Neuronal stem cell (in vitro differentiated cells): ENCODE data around the gene PCDHGA8.
"Not testable (repeated sequence)": the region's sequence is repeated elsewhere in the genome, so short reads cannot be mapped to it uniquely, and the experiment has no call there.

Source experiments
- DNase-seq: peaks from one replicate; pipeline ENCODE4 v3.0.0-alpha.2; 2013; ENCODE audit warnings: low spot score
- H2AFZ ChIP-seq: one replicate; pipeline ENCODE4 v1.6.1; 2013; ENCODE audit warnings: mild to moderate bottlenecking, low read length, inconsistent platforms
- H2AK5ac ChIP-seq: 2 replicates; pipeline ENCODE4 v1.6.1; 2013; ENCODE audit warnings: low read depth, mild to moderate bottlenecking, inconsistent platforms, low read length, moderate library complexity, mixed read lengths
- H2BK120ac ChIP-seq: 2 replicates; pipeline ENCODE4 v1.6.1; 2013; ENCODE audit warnings: low read depth, mild to moderate bottlenecking, inconsistent platforms, low read length, moderate library complexity, mixed read lengths
- H2BK12ac ChIP-seq: one replicate; pipeline ENCODE4 v1.6.1; 2013; ENCODE audit warnings: low read length, inconsistent platforms
- H2BK15ac ChIP-seq: 2 replicates; pipeline ENCODE4 v1.6.1; 2013; ENCODE audit warnings: mild to moderate bottlenecking, low read length, inconsistent platforms, mixed read lengths
- H2BK5ac ChIP-seq: one replicate; pipeline ENCODE4 v1.6.1; 2013; ENCODE audit warnings: inconsistent platforms, mild to moderate bottlenecking, low read length, moderate library complexity
- H3K14ac ChIP-seq: one replicate; pipeline ENCODE4 v1.6.1; 2013; ENCODE audit warnings: low read length, inconsistent platforms
- H3K18ac ChIP-seq: 2 replicates; pipeline ENCODE4 v1.6.1; 2013; ENCODE audit warnings: low read length, inconsistent platforms
- H3K23ac ChIP-seq: 2 replicates; pipeline ENCODE4 v1.6.1; 2013; ENCODE audit warnings: low read depth, mild to moderate bottlenecking, mixed read lengths, low read length, inconsistent platforms; ENCODE audit not compliant: poor library complexity
- H3K27ac ChIP-seq: replicated peaks from 3 replicates; pipeline ENCODE4 v1.5.1; 2013; ENCODE audit warnings: low read length, inconsistent platforms
- H3K27me3 ChIP-seq, 3 experiments: 2 replicates each; pipeline ENCODE4 v1.6.1; 2013; ENCODE audit warnings: low read length in 3 of 3, mild to moderate bottlenecking in 2 of 3, inconsistent platforms in 1 of 3, low read depth in 1 of 3, mixed read lengths in 1 of 3, moderate library complexity in 1 of 3; ENCODE audit not compliant: control insufficient read depth in 3 of 3, insufficient read depth in 3 of 3
- H3K36me3 ChIP-seq, 2 donors: replicated peaks in 1 of 2; 2 replicates each; pipeline ENCODE4 v1.6.1; 2013; ENCODE audit warnings: low read length in 2 of 2; ENCODE audit not compliant: control insufficient read depth in 2 of 2, insufficient read depth in 2 of 2
- H3K4ac ChIP-seq: 2 replicates; pipeline ENCODE4 v1.6.1; 2013; ENCODE audit warnings: inconsistent platforms, mild to moderate bottlenecking, low read length, moderate library complexity
- H3K4me1 ChIP-seq, 2 donors: 1 replicate in 1 of 2; 2 replicates in 1 of 2; pipeline ENCODE4 v1.6.1; 2013; ENCODE audit warnings: low read length in 2 of 2, low read depth in 1 of 2; ENCODE audit not compliant: control insufficient read depth in 2 of 2, insufficient read depth in 1 of 2
- H3K4me2 ChIP-seq: one replicate; pipeline ENCODE4 v1.6.1; 2013; ENCODE audit warnings: mild to moderate bottlenecking, low read length, inconsistent platforms; ENCODE audit not compliant: insufficient read depth, poor library complexity, severe bottlenecking
- H3K4me3 ChIP-seq, 2 donors: 2 replicates each; pipeline ENCODE4 v1.5.1; 2013; ENCODE audit warnings: low read length in 2 of 2, mild to moderate bottlenecking in 2 of 2, inconsistent platforms in 1 of 2, moderate library complexity in 1 of 2
- H3K79me1 ChIP-seq: one replicate; pipeline ENCODE4 v1.6.1; 2013; ENCODE audit warnings: low read depth, mild to moderate bottlenecking, inconsistent platforms, low read length, moderate library complexity
- H3K9ac ChIP-seq: one replicate; pipeline ENCODE4 v1.6.1; 2013; ENCODE audit warnings: mild to moderate bottlenecking, low read depth, low read length, inconsistent platforms; ENCODE audit not compliant: poor library complexity
- H3K9me3 ChIP-seq, 2 donors: replicated peaks in 1 of 2; 2 replicates each; pipeline versions ENCODE3 to v1.6.1; 2013; ENCODE audit warnings: low read length in 2 of 2, mild to moderate bottlenecking in 2 of 2, inconsistent platforms in 1 of 2, low read depth in 1 of 2, mixed read lengths in 1 of 2, moderate library complexity in 1 of 2; ENCODE audit not compliant: control insufficient read depth in 2 of 2, insufficient read depth in 1 of 2
- H4K8ac ChIP-seq: one replicate; pipeline ENCODE4 v1.6.1; 2013; ENCODE audit warnings: low read depth, mild to moderate bottlenecking, inconsistent platforms, low read length, moderate library complexity
- H4K91ac ChIP-seq: one replicate; pipeline ENCODE4 v1.6.1; 2013; ENCODE audit warnings: low read length, low read depth, mild to moderate bottlenecking, inconsistent platforms; ENCODE audit not compliant: poor library complexity
- WGBS, 2 donors: extraction: QIAGEN DNeasy Blood & Tissue Kit; methylation state at CpG; one replicate each; pipeline ENCODE4 v1.1.7; 2013; ENCODE audit warnings: missing lambda C conversion rate in 2 of 2, mixed read lengths in 1 of 2; ENCODE audit not compliant: insufficient read length in 2 of 2, insufficient replicate concordance in 1 of 2; ENCODE audit errors: extremely low coverage in 2 of 2; 5-methylcytosine and 5-hydroxymethylcytosine counted together

The PCDHGA8 gene

GRCh38 chr5:141432726-141433125 lies 40.3 kb downstream of the PCDHGA8 start:
- not testable (repeated sequence) for H3K23ac ChIP-seq, H2BK120ac ChIP-seq, H3K27me3 ChIP-seq, H4K8ac ChIP-seq, H3K27ac ChIP-seq, H2BK5ac ChIP-seq, H3K4me2 ChIP-seq, H3K4me1 ChIP-seq, H3K14ac ChIP-seq, H2BK12ac ChIP-seq, H3K4me3 ChIP-seq, H3K18ac ChIP-seq, DNase-seq, H3K4ac ChIP-seq, H3K9ac ChIP-seq, H2AFZ ChIP-seq, H2AK5ac ChIP-seq, H2BK15ac ChIP-seq, H4K91ac ChIP-seq
- Histone ChIP-seq H3K79me1 (peaks cover 10% of the 10 kb centered on the region), H3K9me3 (peaks cover 33 to 63% of the 10 kb centered on the region in 2 donors), H3K36me3 (peaks cover 17 to 31% of the 10 kb centered on the region in 2 donors)
- WGBS, 2 donors: no CpG with 5 or more reads among the region's 29 CpGs

DNA sequence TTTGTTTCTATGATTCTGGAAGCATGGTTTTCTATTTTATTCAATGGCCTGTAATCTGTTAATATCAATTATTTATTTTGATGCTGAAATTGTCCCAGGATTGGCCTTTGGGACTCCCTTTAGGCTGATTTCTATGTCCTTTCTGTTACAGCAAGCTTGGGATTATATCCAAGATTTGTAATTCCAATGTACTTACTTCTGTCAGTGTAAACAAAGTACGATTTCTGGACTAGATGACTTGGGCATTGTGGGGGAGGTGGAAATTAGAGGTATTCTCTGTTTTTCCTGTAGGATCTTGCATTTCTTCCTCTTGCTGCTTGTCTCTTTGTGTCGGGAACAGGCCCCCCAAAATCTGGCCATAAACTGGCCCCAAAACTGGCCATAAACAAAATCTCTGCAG lies 41.6 kb downstream of the PCDHGA8 start:
- H3K4ac ChIP-seq: no peak overlapping the region
- H3K79me1 ChIP-seq: peaks cover 8% of the 10 kb centered on the region
- no peaks in the 10 kb centered on the region for H3K27me3 ChIP-seq
- no peak overlapping the region for H2AK5ac ChIP-seq
- H2BK12ac ChIP-seq: no peak overlapping the region
- H4K91ac ChIP-seq: no peak overlapping the region
- no peak overlapping the region for H3K4me3 ChIP-seq
- H3K4me1 ChIP-seq: no peaks in the 10 kb centered on the region
- H3K9ac ChIP-seq: no peak overlapping the region
- H2BK5ac ChIP-seq: no peak overlapping the region
- H2BK120ac ChIP-seq: no peak overlapping the region
- no peak overlapping the region for H3K18ac ChIP-seq
- H2AFZ ChIP-seq: no peak overlapping the region
- peaks cover 27 to 57% of the 10 kb centered on the region in 2 donors for H3K9me3 ChIP-seq
- no peak overlapping the region for H3K23ac ChIP-seq
- H3K4me2 ChIP-seq: no peak overlapping the region
- no CpG with 5 or more reads among the region's 2 CpGs for WGBS, 2 donors
- no peak overlapping the region for H3K14ac ChIP-seq
- H3K27ac ChIP-seq: no peak overlapping the region
- H4K8ac ChIP-seq: no peak overlapping the region
- peaks cover 12 to 25% of the 10 kb centered on the region in 2 donors for H3K36me3 ChIP-seq
- no peak overlapping the region for H2BK15ac ChIP-seq
- no peak for DNase-seq

GRCh38 chr5:141437221-141437620 lies 44.8 kb downstream of the PCDHGA8 start:
- Histone ChIP-seq H3K4me1 (no peaks in the 10 kb centered on the region), H2BK15ac (no peak overlapping the region), H2BK5ac (no peak overlapping the region), H3K4me2 (no peak overlapping the region), H3K4me3 (no peak overlapping the region), H3K9ac (no peak overlapping the region), H3K27ac (no peak overlapping the region), H3K79me1 (peaks cover 7% of the 10 kb centered on the region), H2AK5ac (no peak overlapping the region), H3K14ac (no peak overlapping the region), H3K27me3 (no peaks in the 10 kb centered on the region), H2AFZ (no peak overlapping the region), H3K18ac (no peak overlapping the region), H2BK120ac (no peak overlapping the region), H3K4ac (no peak overlapping the region), H3K23ac (no peak overlapping the region), H4K91ac (no peak overlapping the region), H3K9me3 (peaks cover 24 to 44% of the 10 kb centered on the region in 2 donors), H2BK12ac (no peak overlapping the region), H4K8ac (no peak overlapping the region), H3K36me3 (peaks cover 10 to 17% of the 10 kb centered on the region in 2 donors)
- no peak for DNase-seq
- WGBS, 2 donors: no CpG with 5 or more reads among the region's 2 CpGs

- Histone ChIP-seq H3K14ac (no peak overlapping the region), H3K27ac (no peak overlapping the region)
Observed at GRCh38 chr5:141439411-141440141, 47.1 kb downstream of the PCDHGA8 start.

More at GRCh38 chr5:141439411-141440141, 47.1 kb downstream of the PCDHGA8 start:
- Histone ChIP-seq H3K36me3 (peaks cover 10 to 17% of the 10 kb centered on the region in 2 donors), H2BK12ac (no peak overlapping the region), H4K8ac (no peak overlapping the region), H2AFZ (no peak overlapping the region), H3K27me3 (no peaks in the 10 kb centered on the region), H2BK120ac (no peak overlapping the region), H4K91ac (no peak overlapping the region), H2BK15ac (no peak overlapping the region), H3K4me1 (no peaks in the 10 kb centered on the region), H3K4ac (no peak overlapping the region), H3K18ac (no peak overlapping the region), H2BK5ac (no peak overlapping the region), H3K9me3 (peaks cover 18 to 37% of the 10 kb centered on the region in 2 donors), H2AK5ac (no peak overlapping the region), H3K79me1 (peaks cover 5% of the 10 kb centered on the region), H3K4me3 (no peak overlapping the region), H3K9ac (no peak overlapping the region), H3K4me2 (no peak overlapping the region), H3K23ac (no peak overlapping the region)
- no peak for DNase-seq
- no CpG with 5 or more reads among the region's 10 CpGs for WGBS, 2 donors
